ENCODE data around the gene HIVEP3. TPM values are rescaled to one million over a fixed set of nuclear protein-coding genes. Genes with fewer than 3 reads are reported as not detected.
"Not testable (repeated sequence)": the region's sequence is repeated elsewhere in the genome, so short reads cannot be mapped to it uniquely, and the experiment has no call there.

Gene HIVEP3
- total and polyA plus RNA-seq, 4 donors: 3.0 to 9.4 (median 7.8) TPM

- not testable (repeated sequence) for DNase-seq (ENCODE audit: low read depth in 4 of 6, low spot score in 6 of 6); H3K36me3 ChIP-seq (ENCODE audit: control insufficient read depth, insufficient read depth, low read length); H3K27me3 ChIP-seq (ENCODE audit: control insufficient read depth, insufficient read depth, low read length); H3K27ac ChIP-seq (ENCODE audit: low read depth, low read length); H3K9me3 ChIP-seq (ENCODE audit: control insufficient read depth, insufficient read depth, low read length); H3K4me3 ChIP-seq (ENCODE audit: low read depth, low read length)
- H3K4me1 ChIP-seq (ENCODE audit: control insufficient read depth, insufficient read depth, low read length): peaks cover 13% of the 10 kb centered on the region
- 94% methylated on average over 10 of the region's 10 CpGs for WGBS (ENCODE audit: insufficient coverage)
Measured at GRCh38 chr1:41691966-41692365, 226.8 kb downstream of the HIVEP3 start.

DNA sequence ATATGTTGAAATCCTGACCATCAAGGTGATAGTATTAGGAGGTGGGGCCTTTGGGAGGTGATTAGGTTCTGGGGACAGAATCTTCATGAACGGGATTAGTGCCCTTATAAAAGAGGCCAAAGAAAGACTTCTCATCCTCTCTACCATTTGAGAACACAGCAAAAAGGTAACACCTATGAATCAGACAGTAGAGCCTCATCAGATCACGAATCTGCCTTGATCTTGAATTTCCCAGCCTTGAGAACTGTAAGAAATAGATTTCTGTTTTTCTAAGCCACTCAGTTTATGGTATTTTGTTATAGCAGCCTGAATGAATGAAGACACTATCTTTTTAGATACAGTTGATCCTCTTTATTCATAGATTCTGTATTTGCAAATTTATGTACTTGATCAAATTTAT lies 227.3 kb downstream of the HIVEP3 start:
- Histone ChIP-seq H3K27me3 (ENCODE audit: control insufficient read depth, insufficient read depth, low read length) (no peaks in the 10 kb centered on the region), H3K36me3 (ENCODE audit: control insufficient read depth, insufficient read depth, low read length) (no peaks in the 10 kb centered on the region), H3K4me3 (ENCODE audit: low read depth, low read length) (no peak overlapping the region), H3K4me1 (ENCODE audit: control insufficient read depth, insufficient read depth, low read length) (peaks cover 13% of the 10 kb centered on the region), H3K27ac (ENCODE audit: low read depth, low read length) (no peak overlapping the region), H3K9me3 (ENCODE audit: control insufficient read depth, insufficient read depth, low read length) (no peaks in the 10 kb centered on the region)
- no peak for DNase-seq (ENCODE audit: low read depth in 4 of 6, low spot score in 6 of 6)
- no CpG with 5 or more reads among the region's 2 CpGs for WGBS (ENCODE audit: insufficient coverage)

- H3K27me3 ChIP-seq (ENCODE audit: control insufficient read depth, insufficient read depth, low read length): no peaks in the 10 kb centered on the region
- peaks cover 13% of the 10 kb centered on the region for H3K4me1 ChIP-seq (ENCODE audit: control insufficient read depth, insufficient read depth, low read length)
- no peak for DNase-seq (ENCODE audit: low read depth in 4 of 6, low spot score in 6 of 6)
- no peak overlapping the region for H3K4me3 ChIP-seq (ENCODE audit: low read depth, low read length)
- no peaks in the 10 kb centered on the region for H3K36me3 ChIP-seq (ENCODE audit: control insufficient read depth, insufficient read depth, low read length)
- H3K9me3 ChIP-seq (ENCODE audit: control insufficient read depth, insufficient read depth, low read length): no peaks in the 10 kb centered on the region
- 93% methylated on average over 3 of the region's 8 CpGs for WGBS (ENCODE audit: insufficient coverage)
- H3K27ac ChIP-seq (ENCODE audit: low read depth, low read length): no peak overlapping the region
Measured at GRCh38 chr1:41690331-41690730, 228.4 kb downstream of the HIVEP3 start.

- Histone ChIP-seq H3K27ac (ENCODE audit: low read depth, low read length) (no peak overlapping the region), H3K36me3 (ENCODE audit: control insufficient read depth, insufficient read depth, low read length) (no peaks in the 10 kb centered on the region), H3K4me1 (ENCODE audit: control insufficient read depth, insufficient read depth, low read length) (peaks cover 13% of the 10 kb centered on the region), H3K27me3 (ENCODE audit: control insufficient read depth, insufficient read depth, low read length) (no peaks in the 10 kb centered on the region), H3K9me3 (ENCODE audit: control insufficient read depth, insufficient read depth, low read length) (no peaks in the 10 kb centered on the region), H3K4me3 (ENCODE audit: low read depth, low read length) (no peak overlapping the region)
- DNase-seq (ENCODE audit: low read depth in 4 of 6, low spot score in 6 of 6): peak in 1 of 6 donors; percentile 73
- WGBS (ENCODE audit: insufficient coverage): 38% methylated on average over 3 of the region's 7 CpGs
Measured at GRCh38 chr1:41689558-41689981, 229.2 kb downstream of the HIVEP3 start.

GRCh38 chr1:41689139-41689538 lies 229.6 kb downstream of the HIVEP3 start:
- Histone ChIP-seq H3K4me1 (ENCODE audit: control insufficient read depth, insufficient read depth, low read length) (peaks cover 15% of the 10 kb centered on the region), H3K9me3 (ENCODE audit: control insufficient read depth, insufficient read depth, low read length) (no peaks in the 10 kb centered on the region), H3K36me3 (ENCODE audit: control insufficient read depth, insufficient read depth, low read length) (no peaks in the 10 kb centered on the region), H3K4me3 (ENCODE audit: low read depth, low read length) (no peak overlapping the region), H3K27ac (ENCODE audit: low read depth, low read length) (no peak overlapping the region), H3K27me3 (ENCODE audit: control insufficient read depth, insufficient read depth, low read length) (no peaks in the 10 kb centered on the region)
- WGBS (ENCODE audit: insufficient coverage): 78% methylated on average over 4 of the region's 10 CpGs
- DNase-seq (ENCODE audit: low read depth in 4 of 6, low spot score in 6 of 6): no peak

DNA sequence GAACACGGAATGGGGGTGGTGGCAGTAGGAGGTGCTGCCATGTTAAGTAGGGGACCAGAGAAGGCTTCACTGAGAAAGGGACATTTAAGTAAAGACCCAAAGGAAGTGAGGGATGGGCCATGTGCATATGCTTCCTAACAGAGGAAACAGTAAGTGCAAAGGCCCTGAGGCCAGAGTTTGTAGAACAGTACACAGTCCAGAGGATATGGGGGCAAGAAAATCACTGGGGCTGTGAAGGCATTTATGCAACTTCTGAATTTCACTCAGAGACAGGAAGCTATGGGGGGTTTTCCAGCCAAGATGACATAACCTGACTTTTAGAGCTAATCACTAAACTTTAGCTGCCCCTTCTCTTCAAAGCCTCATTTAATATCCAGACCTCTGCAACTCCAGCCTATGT lies 231.7 kb downstream of the HIVEP3 start:
- Histone ChIP-seq H3K27ac (ENCODE audit: low read depth, low read length) (no peak overlapping the region), H3K4me3 (ENCODE audit: low read depth, low read length) (no peak overlapping the region), H3K9me3 (ENCODE audit: control insufficient read depth, insufficient read depth, low read length) (no peaks in the 10 kb centered on the region), H3K4me1 (ENCODE audit: control insufficient read depth, insufficient read depth, low read length) (peaks cover 18% of the 10 kb centered on the region), H3K36me3 (ENCODE audit: control insufficient read depth, insufficient read depth, low read length) (no peaks in the 10 kb centered on the region), H3K27me3 (ENCODE audit: control insufficient read depth, insufficient read depth, low read length) (no peaks in the 10 kb centered on the region)
- whole genome bisulfite sequencing (ENCODE audit: insufficient coverage): 100% methylated on average over 1 of the region's 1 CpG
- DNase-seq (ENCODE audit: low read depth in 4 of 6, low spot score in 6 of 6): no peak

- Histone ChIP-seq H3K4me3 (ENCODE audit: low read depth, low read length) (no peak overlapping the region), H3K27ac (ENCODE audit: low read depth, low read length) (no peak overlapping the region), H3K4me1 (ENCODE audit: control insufficient read depth, insufficient read depth, low read length) (peaks cover 5% of the 10 kb centered on the region), H3K9me3 (ENCODE audit: control insufficient read depth, insufficient read depth, low read length) (no peaks in the 10 kb centered on the region), H3K27me3 (ENCODE audit: control insufficient read depth, insufficient read depth, low read length) (no peaks in the 10 kb centered on the region), H3K36me3 (ENCODE audit: control insufficient read depth, insufficient read depth, low read length) (no peaks in the 10 kb centered on the region)
- 85% methylated on average over 2 of the region's 4 CpGs for WGBS (ENCODE audit: insufficient coverage)
- no peak for DNase-seq (ENCODE audit: low read depth in 4 of 6, low spot score in 6 of 6)
Measured at GRCh38 chr1:41683681-41684500, 234.8 kb downstream of the HIVEP3 start.

GRCh38 chr1:41682845-41683625 lies 235.7 kb downstream of the HIVEP3 start:
- WGBS (ENCODE audit: insufficient coverage): 91% methylated on average over 6 of the region's 6 CpGs

GRCh38 chr1:41682149-41682548 lies 236.6 kb downstream of the HIVEP3 start:
- 95% methylated on average over 2 of the region's 5 CpGs for WGBS (ENCODE audit: insufficient coverage)
- Histone ChIP-seq H3K36me3 (ENCODE audit: control insufficient read depth, insufficient read depth, low read length) (no peaks in the 10 kb centered on the region), H3K27ac (ENCODE audit: low read depth, low read length) (no peak overlapping the region), H3K27me3 (ENCODE audit: control insufficient read depth, insufficient read depth, low read length) (no peaks in the 10 kb centered on the region), H3K4me1 (ENCODE audit: control insufficient read depth, insufficient read depth, low read length) (peaks cover 18% of the 10 kb centered on the region), H3K9me3 (ENCODE audit: control insufficient read depth, insufficient read depth, low read length) (no peaks in the 10 kb centered on the region), H3K4me3 (ENCODE audit: low read depth, low read length) (no peak overlapping the region)
- no peak for DNase-seq (ENCODE audit: low read depth in 4 of 6, low spot score in 6 of 6)

More at GRCh38 chr1:41682845-41683625, 235.7 kb downstream of the HIVEP3 start:
- no peaks in the 10 kb centered on the region for H3K9me3 ChIP-seq (ENCODE audit: control insufficient read depth, insufficient read depth, low read length)
- no peak overlapping the region for H3K4me3 ChIP-seq (ENCODE audit: low read depth, low read length)
- H3K36me3 ChIP-seq (ENCODE audit: control insufficient read depth, insufficient read depth, low read length): no peaks in the 10 kb centered on the region
- DNase-seq (ENCODE audit: low read depth in 4 of 6, low spot score in 6 of 6): no peak
- peaks cover 13% of the 10 kb centered on the region for H3K4me1 ChIP-seq (ENCODE audit: control insufficient read depth, insufficient read depth, low read length)
- H3K27me3 ChIP-seq (ENCODE audit: control insufficient read depth, insufficient read depth, low read length): no peaks in the 10 kb centered on the region
- no peak overlapping the region for H3K27ac ChIP-seq (ENCODE audit: low read depth, low read length)
